DMS 273 (cell line): ENCODE measurements around the gene ZSWIM1.

Source experiments
- DNase-seq: peaks from one replicate; lab custom pipeline; 2025; ENCODE audit not compliant: unreplicated experiment; lab: John Stamatoyannopoulos, UW

Gene ZSWIM1

GRCh38 chr20:45880988-45881788 lies at the start of gene ZSWIM1:
TSS of gene ZSWIM1 (plus strand) at chr20:45881227. CDS start at chr20:45882593, 1,366 bp downstream.
- DNase-seq, result peak; percentile 99

DNA sequence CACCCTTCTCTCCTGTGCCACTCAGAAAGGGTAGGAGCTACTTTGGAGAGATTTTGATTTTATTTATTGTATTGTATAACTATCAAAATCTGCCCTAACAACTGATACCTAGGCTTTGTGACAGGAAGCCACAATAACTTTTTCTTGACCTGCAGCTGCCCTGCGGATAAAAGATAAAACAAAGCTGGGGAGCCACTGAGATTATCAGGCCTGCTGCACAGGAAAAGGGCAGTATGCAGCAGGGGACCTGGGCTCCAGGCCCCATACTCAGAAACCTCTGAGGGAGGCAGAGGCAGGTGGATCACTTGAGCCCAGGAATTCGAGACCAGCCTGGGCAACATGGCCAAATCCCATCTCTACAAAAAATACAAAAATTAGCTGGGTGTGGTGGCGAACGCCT lies 48.4 kb upstream of the ZSWIM1 start:
- DNase-seq, result no peak

GRCh38 chr20:45833030-45833882 lies 47.8 kb upstream of the ZSWIM1 start, which contains the start of gene SNX21:
TSS of gene SNX21 (plus strand) at chr20:45833799. CDS start at chr20:45833920, 121 bp downstream.
- peak; percentile 91 for DNase-seq

DNA sequence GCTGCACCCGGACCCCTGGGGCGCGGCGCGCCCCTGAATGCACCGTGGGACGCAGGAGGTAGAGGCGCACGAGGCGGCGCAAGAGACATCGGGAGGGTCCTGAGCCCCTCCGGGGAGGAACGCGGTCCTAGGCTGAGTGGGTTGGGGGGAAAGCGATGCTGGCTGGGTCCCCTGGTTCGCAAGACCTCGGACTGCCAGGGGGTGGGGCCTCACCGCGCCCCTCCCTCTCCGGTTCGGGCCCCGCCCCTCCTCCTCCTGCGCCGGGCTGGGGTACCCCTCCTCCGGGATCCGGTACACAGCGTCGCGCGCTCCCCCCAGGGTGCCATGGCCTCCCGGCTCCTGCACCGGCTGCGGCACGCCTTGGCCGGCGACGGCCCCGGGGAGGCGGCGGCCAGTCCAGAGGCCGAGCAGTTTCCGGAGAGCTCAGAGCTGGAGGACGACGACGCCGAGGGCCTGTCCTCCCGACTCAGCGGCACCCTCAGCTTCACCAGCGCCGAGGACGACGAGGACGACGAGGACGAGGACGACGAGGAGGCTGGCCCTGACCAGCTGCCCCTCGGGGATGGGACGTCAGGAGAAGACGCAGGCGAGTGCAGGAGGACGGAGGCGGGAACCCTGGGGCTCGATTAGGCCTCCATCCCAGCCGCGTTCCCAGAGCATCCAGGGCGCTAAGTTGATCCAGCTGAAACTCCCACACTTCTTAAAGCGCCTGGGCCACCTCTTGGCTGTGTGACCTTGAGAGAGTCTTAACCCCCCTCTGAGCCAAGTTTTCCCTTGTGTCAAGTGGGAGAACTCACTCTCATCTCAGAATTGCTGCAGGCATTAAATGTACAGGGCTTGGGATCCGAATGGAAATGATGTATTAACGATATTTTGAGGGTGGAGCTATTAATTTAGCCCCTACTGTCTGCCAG lies 46.9 kb upstream of the ZSWIM1 start:
- peak; percentile 68 for DNase-seq

DNA sequence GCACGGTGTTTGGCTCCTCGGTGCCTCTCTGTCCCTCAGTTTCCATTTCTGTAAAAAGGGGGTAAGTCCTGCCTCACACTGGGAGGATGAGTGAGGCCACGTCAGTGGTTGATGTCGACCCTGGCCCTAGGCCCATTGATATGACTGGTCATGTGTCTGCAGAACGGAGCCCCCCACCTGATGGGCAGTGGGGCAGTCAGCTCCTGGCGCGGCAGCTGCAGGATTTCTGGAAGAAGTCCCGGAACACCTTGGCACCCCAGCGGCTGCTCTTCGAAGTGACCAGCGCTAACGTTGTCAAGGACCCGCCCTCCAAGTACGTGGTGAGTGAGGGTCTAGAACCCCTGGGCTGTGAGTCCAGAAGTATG lies 46.2 kb upstream of the ZSWIM1 start:
- no peak for DNase-seq

DNA sequence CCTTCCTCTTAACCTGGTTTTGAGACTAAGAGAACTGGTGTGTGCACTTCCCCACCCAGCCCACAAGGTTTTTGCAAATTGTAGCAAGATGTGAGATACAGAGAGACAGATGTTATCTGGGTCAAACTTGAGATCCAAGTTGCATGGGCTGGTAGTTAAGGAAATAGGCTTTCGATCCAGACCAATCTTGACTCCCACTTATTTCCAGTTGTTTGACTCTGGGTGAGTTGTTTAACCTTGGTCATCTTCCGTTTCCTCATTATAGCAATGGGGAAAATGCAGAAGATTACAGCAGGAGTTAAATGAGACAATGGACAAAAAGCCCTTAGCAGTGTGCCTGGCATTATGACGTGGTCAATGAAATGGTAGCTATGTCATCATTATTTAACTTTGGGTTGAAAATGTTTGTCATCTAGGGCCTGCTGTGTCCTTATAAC lies 45.7 kb upstream of the ZSWIM1 start:
- peak; percentile 30 for DNase-seq

DNA sequence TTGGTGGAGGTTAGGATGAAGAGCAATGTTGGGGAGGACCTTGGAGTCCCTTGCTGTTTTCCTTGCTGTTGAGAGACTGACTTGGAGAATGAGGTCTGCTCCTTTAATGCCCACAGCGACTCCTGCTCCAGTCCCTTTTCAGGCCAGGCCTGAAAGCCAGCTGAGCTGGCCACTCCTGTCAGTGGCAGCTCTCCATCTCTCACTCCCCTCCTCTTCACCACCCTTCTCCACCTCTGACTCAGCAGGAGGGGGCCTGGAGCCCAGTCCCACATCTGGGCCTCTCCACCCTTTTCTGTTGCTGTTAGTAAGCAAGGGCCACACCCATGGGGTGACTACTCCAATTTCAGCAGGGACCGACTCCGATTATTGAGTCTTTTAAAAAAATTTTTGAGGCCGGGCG lies 45.2 kb upstream of the ZSWIM1 start:
- DNase-seq, result no peak

GRCh38 chr20:45836841-45837240 lies 44.2 kb upstream of the ZSWIM1 start:
- DNase-seq, result peak; percentile 89

DNA sequence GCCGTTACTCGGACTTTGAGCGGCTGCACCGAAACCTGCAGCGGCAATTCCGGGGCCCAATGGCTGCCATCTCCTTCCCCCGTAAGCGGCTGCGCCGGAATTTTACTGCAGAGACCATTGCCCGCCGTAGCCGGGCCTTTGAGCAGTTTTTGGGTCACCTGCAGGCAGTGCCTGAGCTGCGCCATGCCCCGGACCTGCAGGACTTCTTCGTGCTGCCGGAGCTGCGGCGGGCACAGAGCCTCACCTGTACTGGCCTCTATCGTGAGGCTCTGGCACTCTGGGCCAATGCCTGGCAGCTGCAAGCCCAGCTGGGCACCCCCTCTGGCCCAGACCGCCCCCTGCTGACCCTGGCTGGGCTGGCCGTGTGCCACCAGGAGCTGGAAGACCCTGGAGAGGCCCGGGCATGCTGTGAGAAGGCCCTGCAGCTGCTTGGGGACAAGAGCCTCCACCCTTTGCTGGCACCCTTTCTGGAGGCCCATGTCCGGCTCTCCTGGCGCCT lies 40.3 kb upstream of the ZSWIM1 start:
- DNase-seq, result peak; percentile 41

- DNase-seq, result peak; percentile 41
Measured at GRCh38 chr20:45841407-45842129, 39.5 kb upstream of the ZSWIM1 start.

DNA sequence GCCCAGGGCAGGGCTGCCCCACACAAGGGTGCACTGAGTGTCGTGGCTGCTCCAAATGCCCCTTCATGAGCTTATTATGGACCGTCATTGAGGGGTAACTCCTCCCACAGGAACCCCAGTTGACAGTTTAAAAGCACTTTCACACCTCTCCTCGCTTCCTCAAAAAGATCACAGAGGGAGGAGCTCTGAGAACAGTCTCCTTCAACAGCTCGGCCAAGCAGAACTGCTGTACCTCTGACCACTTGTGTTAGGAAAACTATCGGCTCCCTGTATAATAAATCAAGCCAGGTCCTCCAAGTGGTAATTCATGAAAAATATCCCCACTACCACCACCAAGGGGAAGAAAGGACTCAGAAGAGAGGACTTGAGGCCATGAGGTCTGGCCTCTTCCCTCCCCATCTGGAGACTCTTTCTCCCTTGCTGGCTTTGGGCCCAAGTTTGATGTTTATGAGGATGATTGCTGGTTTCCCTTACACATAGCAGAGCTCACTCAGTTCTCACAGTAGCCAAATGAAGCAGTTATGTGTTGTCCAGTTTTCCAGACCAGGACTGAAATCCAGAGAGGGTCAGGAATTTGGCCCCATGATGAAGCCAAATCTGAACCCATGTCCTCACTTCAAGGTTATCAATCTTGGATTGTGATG lies 38.7 kb upstream of the ZSWIM1 start:
- peak; percentile 90 for DNase-seq

DNA sequence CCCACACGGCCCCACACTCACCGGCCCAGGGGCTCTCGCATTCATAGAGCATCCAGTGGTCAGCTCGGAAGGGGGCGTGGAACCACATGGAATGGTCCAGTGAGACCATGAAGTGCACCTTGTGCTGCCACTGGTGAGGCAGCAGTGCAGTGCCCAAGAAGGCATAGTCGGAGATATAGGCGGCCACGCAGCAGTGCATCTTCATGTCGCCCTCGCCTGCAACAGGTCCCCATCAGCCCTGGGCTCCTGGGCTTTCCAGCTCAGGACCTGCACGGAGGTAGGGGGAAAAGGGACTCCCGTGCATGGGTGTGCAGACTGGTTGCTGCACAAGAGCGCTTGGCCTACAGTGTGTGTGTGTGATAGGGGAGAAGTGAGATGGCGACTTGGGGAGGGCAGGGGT lies 37.5 kb upstream of the ZSWIM1 start:
- DNase-seq, result no peak

DNA sequence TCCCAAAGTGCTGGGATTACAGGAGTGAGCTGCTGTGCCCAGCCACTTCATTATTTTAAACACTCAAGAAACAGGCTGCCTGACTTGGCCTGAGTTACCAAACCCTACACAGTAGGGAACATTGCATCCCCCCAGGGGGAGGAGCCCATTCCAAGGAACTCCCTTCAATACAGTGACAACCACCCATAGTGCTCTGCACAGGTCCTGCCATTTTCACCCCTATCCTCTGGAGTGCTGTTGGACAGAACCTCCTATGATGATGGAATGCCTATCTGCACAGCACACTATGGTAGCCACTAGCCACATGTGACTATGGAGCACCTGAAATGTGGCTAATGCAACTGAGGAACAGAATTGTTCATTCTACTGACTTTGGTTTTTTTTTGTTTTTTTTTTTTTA lies 35.6 kb upstream of the ZSWIM1 start:
- DNase-seq, result no peak

DNA sequence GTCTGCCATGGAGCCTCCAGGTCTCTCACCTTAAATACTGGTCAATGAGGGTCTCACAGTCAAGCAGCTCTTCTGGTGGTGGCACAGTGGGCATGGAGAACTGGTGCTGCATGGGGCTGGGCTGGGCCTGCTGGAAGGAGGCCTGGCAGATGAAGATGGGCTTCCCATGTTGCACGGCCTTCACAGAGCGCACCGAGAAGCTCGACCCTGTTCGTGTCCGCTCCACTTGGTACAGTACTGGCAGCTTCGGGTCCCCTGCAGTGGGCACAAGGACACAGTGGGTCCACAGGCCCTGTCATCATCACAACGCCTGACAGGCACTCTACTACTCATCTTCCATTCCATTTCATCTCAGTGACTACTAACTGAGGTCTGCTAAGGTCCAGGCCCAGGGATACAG lies 32.6 kb upstream of the ZSWIM1 start:
- DNase-seq, result no peak

DNA sequence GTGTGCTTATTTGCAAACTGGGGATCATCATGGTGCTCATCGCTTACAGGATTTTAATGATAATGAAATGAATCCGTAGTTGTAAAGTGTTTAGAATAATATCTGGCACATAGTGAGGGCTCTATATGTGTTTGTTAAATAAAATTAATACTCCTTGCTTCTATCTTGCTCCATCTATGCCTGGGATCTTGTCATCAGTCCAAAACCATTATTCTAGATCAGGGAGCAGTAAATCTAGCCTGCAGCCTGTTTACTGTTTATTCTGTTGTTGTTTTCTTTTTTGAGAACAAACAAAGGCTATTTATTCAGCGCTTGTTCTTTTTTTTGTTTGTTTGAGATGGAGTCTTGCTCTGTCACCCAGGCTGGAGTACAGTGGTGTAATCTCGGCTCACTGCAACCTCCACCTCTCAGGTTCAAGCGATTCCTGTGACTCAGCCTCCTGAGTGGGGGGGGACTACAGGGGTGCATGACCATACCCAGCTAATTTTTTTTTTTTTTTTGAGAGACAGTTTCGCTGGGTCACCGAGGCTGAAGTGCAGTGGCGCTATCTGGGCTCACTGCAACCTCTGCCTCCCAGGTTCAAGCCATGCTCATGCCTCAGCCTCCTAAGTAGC lies 32.0 kb upstream of the ZSWIM1 start:
- DNase-seq, result no peak

DNA sequence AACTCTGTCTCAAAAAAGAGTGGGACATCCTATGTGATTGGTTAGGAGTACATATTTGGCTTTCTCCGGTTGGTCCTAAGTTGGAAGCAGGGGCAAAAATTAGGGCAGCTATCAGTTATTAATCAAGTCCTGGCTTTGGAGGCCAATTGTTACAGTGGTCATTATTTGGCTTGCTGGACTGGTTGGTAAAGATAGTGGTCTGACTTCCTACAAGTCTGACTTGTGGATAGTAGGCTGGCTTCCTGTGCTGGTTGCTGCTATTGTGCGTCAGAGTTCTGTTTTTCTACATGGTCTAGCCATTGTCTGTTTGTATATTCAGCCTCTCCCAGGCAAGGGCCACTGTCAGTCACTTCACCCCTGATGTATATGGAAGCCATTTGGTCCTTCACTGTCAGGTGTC lies 30.8 kb upstream of the ZSWIM1 start:
- no peak for DNase-seq

- DNase-seq, result no peak
Measured at GRCh38 chr20:45850926-45851325, 30.1 kb upstream of the ZSWIM1 start.

DNA sequence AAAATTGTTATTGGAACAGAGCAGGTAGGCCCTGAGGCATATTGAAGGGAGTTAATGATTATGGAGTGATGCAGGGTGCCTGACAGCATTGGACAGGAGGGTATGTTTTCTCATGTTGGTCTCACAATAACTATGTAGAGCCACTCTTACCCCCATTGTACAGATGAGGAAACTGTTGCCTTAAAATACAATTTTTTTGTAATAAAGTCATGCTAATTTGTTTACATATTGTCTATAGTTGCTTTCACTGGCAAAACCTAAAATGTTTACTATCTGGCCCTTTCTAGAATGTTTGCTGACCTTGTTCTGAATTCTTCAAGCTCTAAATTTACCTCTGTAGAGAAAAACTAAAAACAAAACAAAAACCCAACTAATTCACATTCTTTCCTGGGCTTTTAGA lies 29.5 kb upstream of the ZSWIM1 start:
- DNase-seq, result no peak

GRCh38 chr20:45852326-45852725 lies 28.7 kb upstream of the ZSWIM1 start:
- no peak for DNase-seq
